Right atrium auricular region (tissue), 2 donors: ENCODE data around the gene SMIM30. TPM values are rescaled to one million over a fixed set of nuclear protein-coding genes. Genes with fewer than 3 reads are reported as not detected.

Experiments
- DNase-seq: peaks from one replicate; pipeline ENCODE4 v3.0.0-alpha.2; 2019; ENCODE audit warnings: low spot score
- H3K27ac ChIP-seq, 2 donors: fragments of 200-600 bp; sonication (generic); 1 replicate in 1 of 2; 2 replicates in 1 of 2; pipeline ENCODE4 v1.5.1; 2016 to 2019
- H3K27me3 ChIP-seq, 2 donors: fragments of 200-600 bp; sonication (generic); one replicate each; pipeline versions ENCODE4 v1.5.1 to v1.6.0; 2017 to 2019
- H3K36me3 ChIP-seq: fragments of 200-600 bp; sonication (generic); one replicate; pipeline ENCODE4 v1.5.1; 2016
- H3K4me1 ChIP-seq, 2 donors: fragments of 200-600 bp; sonication (generic); one replicate each; pipeline versions ENCODE4 v1.5.1 to v1.6.0; 2017 to 2019
- H3K4me3 ChIP-seq, 2 donors: fragments of 200-600 bp; sonication (generic); 1 replicate in 1 of 2; 2 replicates in 1 of 2; pipeline ENCODE4 v1.5.1; 2017 to 2019; ENCODE audit warnings: mild to moderate bottlenecking in 1 of 2, moderate library complexity in 1 of 2
- H3K9me3 ChIP-seq, 2 donors: fragments of 200-600 bp; sonication (generic); one replicate each; pipeline ENCODE4 v1.5.1; 2019
- total RNA-seq, 2 donors: library from RNA; depleted of rRNA; stranded (reverse); fragments of >200 nt; gene quantifications; one replicate each; pipeline ENCODE4 v1.1.0, GENCODE V29; 2016
- TF ChIP-seq, protein P1 (sequence below), 2 donors: fragments of 200-600 bp; sonication (generic); IDR thresholded peaks; one replicate each; pipeline ENCODE4 v1.5.1; 2019; ENCODE audit warnings: antibody characterized with exemption in 2 of 2

Gene SMIM30
- total RNA-seq, 2 donors from 2014 or later = 93.1 to 208 TPM

DNA sequence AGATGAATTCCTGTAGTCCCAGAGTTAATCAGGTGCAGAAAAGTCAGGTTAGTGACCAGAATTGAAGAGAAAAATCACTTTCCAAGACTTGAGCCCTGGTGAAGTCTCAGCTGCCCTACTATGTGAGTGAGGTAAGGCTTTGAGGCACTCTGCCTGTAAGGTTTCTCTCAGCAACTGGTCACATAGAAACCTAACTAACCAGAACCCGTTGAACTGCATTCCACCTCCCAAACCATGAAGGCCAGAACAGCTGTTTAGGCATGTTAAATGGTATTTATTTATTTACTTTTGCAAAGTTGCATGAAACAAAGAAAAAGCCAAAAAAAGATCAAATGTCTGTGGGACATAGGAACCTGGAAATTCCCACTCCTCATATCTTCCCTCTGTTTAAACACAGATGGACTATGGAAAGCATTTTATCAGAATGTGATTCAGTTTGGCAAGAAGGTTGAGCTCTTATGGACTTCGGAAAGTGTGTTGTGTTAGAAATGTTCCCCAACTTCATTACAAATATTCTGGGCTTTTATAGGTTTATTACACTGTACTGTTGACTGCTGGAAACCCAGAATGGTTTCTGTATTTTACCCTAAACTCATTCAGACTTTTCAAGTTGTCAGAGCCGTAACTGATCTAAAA, 19.0 kb downstream of the SMIM30 start:
- peak overlapping the region in 1 of 2 donors; percentile 36 for H3K27ac ChIP-seq
- no peaks in the 10 kb centered on the region for H3K9me3 ChIP-seq
- DNase-seq = no peak
- no peaks in the 10 kb centered on the region for H3K4me1 ChIP-seq
- no peaks in the 10 kb centered on the region for H3K36me3 ChIP-seq
- no peaks in the 10 kb centered on the region for H3K27me3 ChIP-seq
- TF ChIP-seq, protein P1, sequence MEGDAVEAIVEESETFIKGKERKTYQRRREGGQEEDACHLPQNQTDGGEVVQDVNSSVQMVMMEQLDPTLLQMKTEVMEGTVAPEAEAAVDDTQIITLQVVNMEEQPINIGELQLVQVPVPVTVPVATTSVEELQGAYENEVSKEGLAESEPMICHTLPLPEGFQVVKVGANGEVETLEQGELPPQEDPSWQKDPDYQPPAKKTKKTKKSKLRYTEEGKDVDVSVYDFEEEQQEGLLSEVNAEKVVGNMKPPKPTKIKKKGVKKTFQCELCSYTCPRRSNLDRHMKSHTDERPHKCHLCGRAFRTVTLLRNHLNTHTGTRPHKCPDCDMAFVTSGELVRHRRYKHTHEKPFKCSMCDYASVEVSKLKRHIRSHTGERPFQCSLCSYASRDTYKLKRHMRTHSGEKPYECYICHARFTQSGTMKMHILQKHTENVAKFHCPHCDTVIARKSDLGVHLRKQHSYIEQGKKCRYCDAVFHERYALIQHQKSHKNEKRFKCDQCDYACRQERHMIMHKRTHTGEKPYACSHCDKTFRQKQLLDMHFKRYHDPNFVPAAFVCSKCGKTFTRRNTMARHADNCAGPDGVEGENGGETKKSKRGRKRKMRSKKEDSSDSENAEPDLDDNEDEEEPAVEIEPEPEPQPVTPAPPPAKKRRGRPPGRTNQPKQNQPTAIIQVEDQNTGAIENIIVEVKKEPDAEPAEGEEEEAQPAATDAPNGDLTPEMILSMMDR (IDR thresholded peaks at IDR 0.05) = no peak
- H3K4me3 ChIP-seq = no peak overlapping the region

DNA sequence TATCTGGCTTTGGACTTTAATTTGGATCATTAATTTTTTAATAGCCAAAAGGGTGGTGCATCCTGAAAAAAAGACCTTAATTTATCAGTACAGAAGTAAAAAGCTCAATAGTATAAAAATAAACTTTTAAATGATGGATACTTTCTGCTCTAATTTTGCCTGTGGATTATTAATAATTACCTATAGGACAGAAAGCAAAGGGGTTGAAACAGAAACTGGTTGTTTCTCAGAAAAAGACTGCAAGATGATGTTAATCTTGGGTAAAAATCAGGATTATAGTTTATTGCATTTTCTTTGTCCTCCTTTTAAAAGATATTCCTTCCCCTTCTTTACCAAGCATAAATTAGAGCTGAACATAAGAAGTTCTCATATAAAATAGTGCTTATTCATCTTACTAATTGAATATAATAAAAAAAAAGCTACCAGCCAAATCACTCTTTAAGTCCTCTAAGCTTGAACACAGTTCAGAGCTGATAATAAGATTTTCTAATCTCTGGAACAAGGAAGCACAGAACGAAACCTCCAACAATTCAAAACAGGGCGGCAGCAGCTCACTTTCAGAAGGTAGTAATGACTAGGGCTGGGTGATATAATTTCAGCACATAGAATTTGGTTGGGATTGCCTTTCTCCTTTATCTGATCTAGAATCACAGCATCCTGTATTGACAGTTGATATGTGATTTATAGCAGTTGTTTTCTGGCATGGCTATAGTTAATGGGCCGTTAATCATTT, 23.7 kb downstream of the SMIM30 start:
- DNase-seq = no peak
- H3K36me3 ChIP-seq = no peaks in the 10 kb centered on the region
- H3K4me3 ChIP-seq = no peak overlapping the region
- no peaks in the 10 kb centered on the region for H3K9me3 ChIP-seq
- no peak overlapping the region for H3K27ac ChIP-seq
- TF ChIP-seq, protein P1 (IDR thresholded peaks at IDR 0.05) = no peak
- H3K4me1 ChIP-seq = no peaks in the 10 kb centered on the region
- no peaks in the 10 kb centered on the region for H3K27me3 ChIP-seq

DNA sequence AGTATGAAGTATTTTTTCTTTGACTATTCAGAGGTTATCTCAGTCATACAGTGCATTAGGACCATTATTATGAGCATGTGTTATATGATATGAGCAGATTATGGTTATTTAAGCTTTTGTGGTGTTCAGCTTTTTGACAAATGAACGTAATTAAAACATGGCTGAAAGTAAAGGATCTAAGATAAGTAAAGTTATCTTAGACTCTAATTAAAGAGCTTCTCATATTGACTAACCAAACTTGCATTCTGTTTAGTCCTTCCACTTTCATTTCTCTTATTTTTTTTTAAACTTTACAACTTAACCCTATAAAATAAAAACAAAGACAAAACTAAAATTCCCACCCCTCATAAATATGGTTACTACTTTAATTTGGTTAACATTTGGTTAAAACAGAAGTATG, 24.8 kb downstream of the SMIM30 start:
- Histone ChIP-seq H3K36me3 (no peaks in the 10 kb centered on the region), H3K4me1 (no peaks in the 10 kb centered on the region), H3K9me3 (no peaks in the 10 kb centered on the region), H3K4me3 (no peak overlapping the region), H3K27ac (no peak overlapping the region), H3K27me3 (no peaks in the 10 kb centered on the region)
- TF ChIP-seq, protein P1 (IDR thresholded peaks at IDR 0.05) = no peak
- DNase-seq = no peak

DNA sequence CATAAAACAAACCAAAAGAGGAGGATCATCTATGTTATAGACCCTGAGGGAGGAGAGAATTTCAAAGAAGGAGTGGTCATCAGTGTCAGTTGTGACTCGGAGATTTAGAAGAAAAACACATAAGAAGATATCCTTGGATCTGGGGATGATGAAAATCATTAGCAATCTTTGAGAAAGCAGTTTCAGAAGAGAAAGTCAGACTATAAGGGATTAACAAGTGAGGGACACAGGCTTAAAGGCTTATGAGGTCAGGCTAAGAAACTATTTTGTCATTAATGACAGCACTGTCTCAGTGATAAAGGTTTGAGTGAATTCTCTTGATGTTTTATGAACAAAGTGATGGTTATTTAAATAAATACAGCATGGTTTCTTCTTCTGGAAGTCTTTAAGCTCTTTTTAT, 25.6 kb downstream of the SMIM30 start:
- Histone ChIP-seq H3K27me3 (no peaks in the 10 kb centered on the region), H3K4me1 (no peaks in the 10 kb centered on the region), H3K27ac (no peak overlapping the region), H3K4me3 (no peak overlapping the region), H3K9me3 (no peaks in the 10 kb centered on the region), H3K36me3 (no peaks in the 10 kb centered on the region)
- DNase-seq = no peak
- TF ChIP-seq, protein P1 (IDR thresholded peaks at IDR 0.05) = no peak

DNA sequence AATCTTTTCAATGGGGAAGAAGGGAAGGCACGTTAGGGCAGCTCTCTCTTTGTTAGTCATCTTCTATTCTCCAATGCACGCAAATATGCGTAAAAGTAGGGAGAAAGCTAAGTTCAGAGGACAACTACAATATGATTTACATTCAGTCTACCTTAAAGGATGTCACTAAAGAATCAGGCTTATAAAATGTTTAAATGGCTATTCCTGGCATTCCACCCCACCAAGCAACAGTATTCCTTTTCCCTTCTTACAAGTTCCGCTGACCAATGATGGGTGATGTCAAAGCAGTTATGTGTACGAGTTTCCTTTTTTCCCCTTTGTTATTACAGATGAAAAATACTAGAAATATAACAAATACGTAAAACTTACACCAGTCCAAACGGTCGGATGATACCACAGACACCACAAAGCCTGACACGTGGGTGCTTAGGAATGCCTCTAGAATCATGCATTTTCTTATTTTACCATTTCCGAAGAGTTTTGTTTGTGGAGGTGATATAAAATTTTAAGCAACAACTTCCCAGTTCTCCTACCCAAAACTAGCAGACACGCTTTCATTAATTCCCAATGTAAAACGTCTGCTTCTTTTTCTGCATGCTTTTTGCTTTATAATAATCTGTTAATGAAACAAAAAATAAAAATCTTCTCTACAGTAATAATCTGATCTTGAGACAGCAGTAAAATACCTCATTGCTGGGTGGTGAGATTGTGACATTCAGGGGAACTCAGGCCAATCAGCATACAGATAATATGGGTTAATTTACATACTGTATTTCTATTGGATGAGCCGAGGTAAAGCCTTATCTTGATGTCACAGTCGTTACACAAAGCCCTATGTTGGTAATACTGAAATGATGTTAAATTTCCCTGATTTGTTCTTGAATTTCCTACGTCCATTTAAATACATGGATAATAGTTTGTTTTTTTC, 31.0 kb downstream of the SMIM30 start:
- H3K36me3 ChIP-seq = no peaks in the 10 kb centered on the region
- no peaks in the 10 kb centered on the region for H3K9me3 ChIP-seq
- H3K27ac ChIP-seq = peak overlapping the region in 1 of 2 donors; percentile 60
- no peak for DNase-seq
- no peaks in the 10 kb centered on the region for H3K27me3 ChIP-seq
- TF ChIP-seq, protein P1 (IDR thresholded peaks at IDR 0.05) = no peak
- H3K4me3 ChIP-seq = peak overlapping the region in 1 of 2 donors; percentile 56
- peaks cover 0 to 6% of the 10 kb centered on the region in 2 donors for H3K4me1 ChIP-seq
